Spleen (tissue), 13 donors: ENCODE results near the gene CCNJ. TPM values are rescaled to one million over a fixed set of nuclear protein-coding genes. Genes with fewer than 3 reads are reported as not detected.
"Not testable (repeated sequence)": the region's sequence is repeated elsewhere in the genome, so short reads cannot be mapped to it uniquely, and the experiment has no call there.

Experiments used
- DNase-seq: peaks from one replicate; pipeline ENCODE4 v3.0.0-alpha.2; 2020
- H3K27ac ChIP-seq, 8 donors: fragments of 200-600 bp; sonication (generic) in 7 of 8; 1 replicate in 4 of 8; 2 replicates in 4 of 8; pipeline versions ENCODE4 v1.5.0 to v1.8.0; 2016 to 2021; ENCODE audit warnings: inconsistent platforms in 4 of 8, mild to moderate bottlenecking in 4 of 8, moderate library complexity in 1 of 8
- H3K27me3 ChIP-seq, 7 donors: fragments of 200-600 bp; sonication (generic) in 6 of 7; replicated peaks in 1 of 7; 1 replicate in 4 of 7; 2 replicates in 3 of 7; pipeline versions ENCODE4 v1.5.0 to v1.8.0; 2016 to 2021; ENCODE audit warnings: inconsistent platforms in 3 of 7, mild to moderate bottlenecking in 1 of 7
- H3K36me3 ChIP-seq, 6 donors: fragments of 200-600 bp; sonication (generic) in 5 of 6; 1 replicate in 4 of 6; 2 replicates in 2 of 6; pipeline versions ENCODE4 v1.5.0 to v1.8.0; 2016 to 2021; ENCODE audit warnings: inconsistent platforms in 2 of 6
- H3K4me1 ChIP-seq, 6 donors: fragments of 200-600 bp; sonication (generic) in 5 of 6; 1 replicate in 3 of 6; 2 replicates in 3 of 6; pipeline versions ENCODE4 v1.5.0 to v1.8.0; 2016 to 2021; ENCODE audit warnings: inconsistent platforms in 3 of 6
- H3K4me3 ChIP-seq, 8 donors: fragments of 200-600 bp; sonication (generic) in 7 of 8; 1 replicate in 4 of 8; 2 replicates in 4 of 8; pipeline versions ENCODE4 v1.5.0 to v1.8.0; 2016 to 2021; ENCODE audit warnings: inconsistent platforms in 4 of 8, mild to moderate bottlenecking in 4 of 8, moderate library complexity in 2 of 8
- H3K9me3 ChIP-seq, 8 donors: fragments of 200-600 bp; sonication (generic) in 7 of 8; 1 replicate in 4 of 8; 2 replicates in 4 of 8; pipeline versions ENCODE4 v1.5.0 to v1.8.0; 2016 to 2021; ENCODE audit warnings: inconsistent platforms in 4 of 8
- CTCF ChIP-seq, 11 experiments: fragments of 200-600 bp in 7 of 11; fragments of 450-650 bp in 4 of 11; sonication (generic) in 4 of 11; IDR thresholded peaks in 8 of 11; conservative IDR thresholded peaks in 3 of 11; 1 replicate in 7 of 11; 2 replicates in 4 of 11; pipeline versions ENCODE4 v1.4.0 to v1.8.0; 2016 to 2021; ENCODE audit warnings: antibody characterized with exemption in 11 of 11, inconsistent platforms in 4 of 11, mild to moderate bottlenecking in 1 of 11
- POLR2A ChIP-seq, 3 donors: fragments of 450-650 bp; IDR thresholded peaks; one replicate each; pipeline ENCODE4 v1.5.1; 2017; ENCODE audit warnings: antibody characterized with exemption in 3 of 3, mild to moderate bottlenecking in 1 of 3
- POLR2AphosphoS5 ChIP-seq, 3 donors: sonication (generic); formaldehyde crosslinking; IDR thresholded peaks; one replicate each; pipeline ENCODE4 v1.5.1; 2017; ENCODE audit warnings: antibody characterized with exemption in 3 of 3
- WGBS, 5 donors: extraction: QIAGEN DNeasy Blood & Tissue Kit in 3 of 5; methylation state at CpG; one replicate each; pipeline versions ENCODE4 v1.1.5 to v1.1.7; 2013 to 2018; 5-methylcytosine and 5-hydroxymethylcytosine counted together
- intact Hi-C: fragments of 100-400 bp; cut with DNase I; formaldehyde crosslinking; loops from one replicate; pipeline ENCODE4 v1.15.0; 2023; ENCODE audit warnings: low total_unique reads
- long read RNA-seq, 2 donors: transcript quantifications; one replicate each; lab custom pipeline, GENCODE V29; 2026
- polyA plus RNA-seq, 3 donors: library from polyadenylated mRNA; stranded (reverse); fragments of 200-250 nt; gene quantifications; one replicate each; pipeline ENCODE4 v1.2.1, GENCODE V29; 2013
- total RNA-seq, 7 donors: library from RNA; depleted of rRNA in 3 of 7; stranded (reverse); fragments of >200 nt in 3 of 7; fragmentation: NEBNext Ultra II Directional in 4 of 7; extraction: Animal tissue kit (Norgen Biotek cat#: 25700) in 4 of 7; gene quantifications; one replicate each; pipeline versions ENCODE4 v1.1.0 to v1.2.1, GENCODE V29; 2016 to 2021
- donor health status: healthy with polysubstance abuse.
- donor health status: DM: no; HTN: no; CAD: no; lungs with moderate emphysema.
- donor health status: DM: no; HTN: no; CAD: no.
- donor health status: Bipolar disorder and iron deficiency.
- donor health status: healthy.
- donor health status: DM: no; HTN: no; CAD: no.
- donor health status: DM: yes; HTN: yes; CAD: no.

The CCNJ gene
- total RNA-seq, result 10 to 100 TPM in 5 of 7 donors, 1 to 10 TPM in 2; 7.8 to 11.8 (median 10.3) TPM
- 1 to 10 TPM; 2.2 to 3.6 (median 2.4) TPM for polyA plus RNA-seq
- long read RNA-seq, donor 1, transcript CCNJ-203 (6 exons, 2,677 nt), result major isoform, 7 of 7 reads
- long read RNA-seq, donor 1, partial matches to known transcripts, result 0 of 7 reads
- long read RNA-seq, donor 1, other reads (novel, unspliced or antisense), result 0 of 7 reads
- long read RNA-seq, donor 2, full-length matches to known transcripts, result 2 of 2 reads
- long read RNA-seq, donor 2, partial matches to known transcripts, result 0 of 2 reads
- long read RNA-seq, donor 2, other reads (novel, unspliced or antisense), result 0 of 2 reads

- peak; percentile 94 for DNase-seq
- Histone ChIP-seq H3K4me1 (peaks cover 6 to 56% (median 34%) of the 10 kb centered on the region in 6 donors), H3K27me3 (no peaks in the 10 kb centered on the region), H3K9me3 (no peaks in the 10 kb centered on the region), H3K27ac (peak within 1 kb of the TSS; percentile 83 to 92 (median 90)), H3K36me3 (peaks cover 0 to 15% (median 0%) of the 10 kb centered on the region in 6 donors), H3K4me3 (peak within 1 kb of the TSS; percentile 68 to 90 (median 79))
- WGBS, 5 donors, result 3 to 23% (median 3%) methylated on average over 16 to 92 of the region's 92 CpGs
- TF ChIP-seq CTCF (IDR thresholded peaks at IDR 0.05 in 8 of 11, conservative IDR thresholded peaks at IDR 0.05 in 3 of 11) (peak in 6 of 11 experiments; percentile 26 to 61 (median 34)), POLR2AphosphoS5 (IDR thresholded peaks at IDR 0.05) (peak; percentile 87 to 94 (median 90)), POLR2A (IDR thresholded peaks at IDR 0.05) (peak in 1 of 3 donors; percentile 78)
- intact Hi-C loops, result no loop called here
Observed at GRCh38 chr10:96043033-96043892, at the start of gene CCNJ. Gene CCNJ, plus strand, starts transcription at chr10:96043583. Its CDS starts 811 bp downstream, at chr10:96044394.

GRCh38 chr10:95994376-95994775 lies 49.0 kb upstream of the CCNJ start:
- H3K36me3 ChIP-seq, DNase-seq, H3K9me3 ChIP-seq, H3K27ac ChIP-seq, H3K4me1 ChIP-seq, intact Hi-C loops, H3K4me3 ChIP-seq, H3K27me3 ChIP-seq: not testable (repeated sequence)
- WGBS, 5 donors, result 86 to 91% (median 90%) methylated on average over 11 of the region's 11 CpGs

GRCh38 chr10:95998255-95998784 lies 45.1 kb upstream of the CCNJ start:
- 83 to 91% (median 88%) methylated on average over 1 of the region's 1 CpG for WGBS, 5 donors
- no peaks in the 10 kb centered on the region for H3K36me3 ChIP-seq
- DNase-seq, result no peak
- intact Hi-C loops, result no loop called here
- H3K9me3 ChIP-seq, result no peaks in the 10 kb centered on the region
- no peak overlapping the region for H3K4me3 ChIP-seq
- H3K27me3 ChIP-seq, result no peaks in the 10 kb centered on the region
- no peaks in the 10 kb centered on the region for H3K4me1 ChIP-seq
- TF ChIP-seq CTCF (IDR thresholded peaks at IDR 0.05 in 8 of 11, conservative IDR thresholded peaks at IDR 0.05 in 3 of 11) (no peak), POLR2A (IDR thresholded peaks at IDR 0.05) (no peak), POLR2AphosphoS5 (IDR thresholded peaks at IDR 0.05) (no peak)
- H3K27ac ChIP-seq, result no peak overlapping the region

- WGBS, 5 donors, result 60 to 88% (median 79%) methylated on average over 2 of the region's 2 CpGs
- Histone ChIP-seq H3K27me3 (no peaks in the 10 kb centered on the region), H3K4me3 (no peak overlapping the region), H3K36me3 (no peaks in the 10 kb centered on the region), H3K9me3 (no peaks in the 10 kb centered on the region), H3K4me1 (peaks cover 0 to 7% (median 4%) of the 10 kb centered on the region in 6 donors), H3K27ac (no peak overlapping the region)
- no peak for DNase-seq
- intact Hi-C loops, result loop anchor here (10.0 kb wide), 1 partner anchor 301 kb away; no protein-coding TSS in a partner anchor
- TF ChIP-seq POLR2A (IDR thresholded peaks at IDR 0.05) (no peak), POLR2AphosphoS5 (IDR thresholded peaks at IDR 0.05) (no peak), CTCF (IDR thresholded peaks at IDR 0.05 in 8 of 11, conservative IDR thresholded peaks at IDR 0.05 in 3 of 11) (no peak)
Observed at GRCh38 chr10:96013956-96014355, 29.4 kb upstream of the CCNJ start.
